Esophagus squamous epithelium (tissue), 4 donors: ENCODE data around the gene BRMS1.

Experiments used
- POLR2A ChIP-seq, 4 donors: fragments of 450-650 bp; IDR thresholded peaks; one replicate each; pipeline ENCODE4 v1.6.1; 2017; ENCODE audit warnings: antibody characterized with exemption in 4 of 4, mild to moderate bottlenecking in 4 of 4, moderate library complexity in 3 of 4
- TF ChIP-seq, protein P1 (sequence below), 6 experiments: fragments of 450-650 bp in 4 of 6; fragments of 200-600 bp in 2 of 6; sonication (generic) in 2 of 6; IDR thresholded peaks; one replicate each; pipeline ENCODE4 v1.5.1; 2016 to 2019; ENCODE audit warnings: antibody characterized with exemption in 6 of 6, mild to moderate bottlenecking in 4 of 6, moderate library complexity in 4 of 6

DNA sequence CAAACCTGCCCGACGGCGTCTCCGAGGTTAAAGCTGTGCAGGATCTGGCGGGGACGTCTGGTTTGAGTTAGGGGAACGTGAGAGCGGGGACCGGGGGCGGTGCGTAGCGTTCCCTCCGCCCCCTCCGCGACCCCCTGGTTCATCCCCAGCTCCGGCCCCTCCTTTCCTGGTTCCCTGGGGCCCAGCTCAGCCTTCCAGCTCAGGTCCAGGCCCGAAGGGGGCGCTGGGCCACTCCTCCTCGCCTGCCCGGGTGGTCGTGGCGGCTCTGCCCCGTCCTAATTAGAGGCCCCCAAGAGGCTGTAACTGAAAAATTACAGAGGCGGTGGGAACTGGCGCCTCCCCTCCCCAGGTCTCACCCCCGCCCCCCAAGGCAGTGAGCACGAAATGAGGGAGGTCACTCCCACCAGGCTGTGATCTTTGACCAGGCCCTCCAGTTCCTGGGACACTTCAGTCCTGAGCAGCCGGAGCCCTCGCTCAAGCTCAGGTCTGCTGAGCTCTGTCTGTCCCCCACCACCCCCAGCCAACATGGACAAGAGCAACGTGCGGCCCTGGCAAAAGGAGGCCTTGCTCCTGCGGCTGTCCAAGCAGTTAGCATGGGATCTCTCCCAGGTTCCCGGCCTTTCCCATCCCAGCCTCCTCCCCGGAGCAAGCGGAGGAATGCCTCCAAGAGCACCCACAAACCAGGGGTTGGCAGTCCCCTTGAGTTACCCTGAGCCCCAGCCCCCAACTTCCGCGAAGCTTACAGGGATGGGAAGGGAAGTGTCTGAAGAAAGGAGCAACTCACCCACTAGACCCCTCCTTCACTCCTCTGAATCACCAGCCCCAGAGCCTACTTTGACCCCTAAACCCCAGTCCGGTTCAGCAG is 31.4 kb downstream of the BRMS1 start:
- TF ChIP-seq, protein P1, sequence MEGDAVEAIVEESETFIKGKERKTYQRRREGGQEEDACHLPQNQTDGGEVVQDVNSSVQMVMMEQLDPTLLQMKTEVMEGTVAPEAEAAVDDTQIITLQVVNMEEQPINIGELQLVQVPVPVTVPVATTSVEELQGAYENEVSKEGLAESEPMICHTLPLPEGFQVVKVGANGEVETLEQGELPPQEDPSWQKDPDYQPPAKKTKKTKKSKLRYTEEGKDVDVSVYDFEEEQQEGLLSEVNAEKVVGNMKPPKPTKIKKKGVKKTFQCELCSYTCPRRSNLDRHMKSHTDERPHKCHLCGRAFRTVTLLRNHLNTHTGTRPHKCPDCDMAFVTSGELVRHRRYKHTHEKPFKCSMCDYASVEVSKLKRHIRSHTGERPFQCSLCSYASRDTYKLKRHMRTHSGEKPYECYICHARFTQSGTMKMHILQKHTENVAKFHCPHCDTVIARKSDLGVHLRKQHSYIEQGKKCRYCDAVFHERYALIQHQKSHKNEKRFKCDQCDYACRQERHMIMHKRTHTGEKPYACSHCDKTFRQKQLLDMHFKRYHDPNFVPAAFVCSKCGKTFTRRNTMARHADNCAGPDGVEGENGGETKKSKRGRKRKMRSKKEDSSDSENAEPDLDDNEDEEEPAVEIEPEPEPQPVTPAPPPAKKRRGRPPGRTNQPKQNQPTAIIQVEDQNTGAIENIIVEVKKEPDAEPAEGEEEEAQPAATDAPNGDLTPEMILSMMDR (IDR thresholded peaks at IDR 0.05), result no peak
- no peak for TF ChIP-seq POLR2A (IDR thresholded peaks at IDR 0.05)
